Subcutaneous adipose tissue (tissue), 4 donors: ENCODE measurements around the gene PKD2. TPM values are rescaled to one million over a fixed set of nuclear protein-coding genes. Genes with fewer than 3 reads are reported as not detected.

ENCODE experiments used
- CTCF ChIP-seq: fragments of 450-650 bp; IDR thresholded peaks from one replicate; pipeline ENCODE4 v1.5.1; 2016; ENCODE audit warnings: low read depth, mild to moderate bottlenecking, control low read depth, antibody characterized with exemption, moderate library complexity
- total RNA-seq, 4 donors: library from RNA; depleted of rRNA; stranded (reverse); fragments of >200 nt; gene quantifications; one replicate each; pipeline ENCODE4 v1.1.0, GENCODE V29; 2016

PKD2 gene
- total RNA-seq, 4 donors from 2014 or later, result 45.8 to 86.5 (median 63.7) TPM

GRCh38 chr4:88097301-88097700, 89.9 kb downstream of the PKD2 start:
- no peak for TF ChIP-seq CTCF

- no peak for TF ChIP-seq CTCF
Measured at GRCh38 chr4:88097781-88098180, 90.3 kb downstream of the PKD2 start.

- TF ChIP-seq CTCF, result no peak
Measured at GRCh38 chr4:88098993-88099752, 91.7 kb downstream of the PKD2 start.

- TF ChIP-seq CTCF, result no peak
Measured at GRCh38 chr4:88101165-88101564, 93.7 kb downstream of the PKD2 start.

GRCh38 chr4:88102026-88102425, 94.6 kb downstream of the PKD2 start:
- no peak for TF ChIP-seq CTCF

- TF ChIP-seq CTCF, result no peak
Measured at GRCh38 chr4:88104902-88105610, 97.6 kb downstream of the PKD2 start.

- TF ChIP-seq CTCF, result no peak
Measured at GRCh38 chr4:88106205-88106604, 98.8 kb downstream of the PKD2 start.
